HG03432 (cell line): ENCODE data around the gene WNK1.
A peak's percentile ranks its signal among the peaks of the same experiment; 100 is the strongest.
"Not testable (repeated sequence)": the region's sequence is repeated elsewhere in the genome, so short reads cannot be mapped to it uniquely, and the experiment has no call there.

Experiments
- ATAC-seq: cut with Tn5 transposase; IDR thresholded peaks from one replicate; pipeline ENCODE4 v1.9.1; 2021; ENCODE audit warnings: mild to moderate bottlenecking, moderate library complexity; ENCODE audit not compliant: unreplicated experiment

WNK1 gene

DNA sequence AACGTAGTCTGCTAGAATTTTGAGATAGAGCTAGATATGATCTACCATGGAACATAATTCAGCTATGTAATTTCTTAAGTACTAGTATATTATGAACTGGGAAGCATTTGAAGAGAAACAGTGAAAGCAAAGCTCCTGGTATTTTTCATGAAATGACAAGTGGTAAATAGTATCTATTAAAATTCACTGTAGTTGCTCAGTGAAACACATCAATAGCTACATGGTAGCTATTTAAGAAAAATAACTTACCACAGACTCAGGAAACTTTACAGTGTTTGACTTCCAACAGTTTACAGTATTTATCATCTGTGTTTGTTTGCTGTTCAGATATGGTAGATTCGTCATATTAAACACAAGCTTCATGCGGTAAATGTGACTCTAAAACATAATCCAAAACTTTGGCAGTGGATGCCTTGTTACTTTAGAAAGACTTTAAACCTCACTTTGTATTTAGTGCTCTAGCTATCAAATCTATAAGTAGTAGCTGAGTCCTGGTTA is 25.2 kb downstream of the WNK1 start:
- no peak for ATAC-seq

DNA sequence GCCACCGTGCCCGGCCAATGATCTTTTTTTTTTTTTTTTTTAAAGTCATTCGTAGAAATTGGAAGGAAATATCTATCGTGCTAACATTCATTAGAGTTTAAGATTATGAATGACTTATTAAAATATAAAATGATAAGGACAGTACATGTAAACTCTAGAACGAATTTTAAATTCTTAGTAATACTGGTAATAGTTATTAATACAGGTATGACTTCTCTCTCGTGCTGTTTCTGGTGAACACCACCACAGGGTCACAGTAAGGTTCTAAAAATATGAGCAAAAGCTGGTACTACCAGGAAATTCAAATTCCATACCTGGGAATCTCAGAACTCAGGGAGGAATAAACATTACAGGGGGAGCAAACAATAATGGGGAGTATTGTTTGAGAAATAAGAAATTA is 26.2 kb downstream of the WNK1 start:
- no peak for ATAC-seq

DNA sequence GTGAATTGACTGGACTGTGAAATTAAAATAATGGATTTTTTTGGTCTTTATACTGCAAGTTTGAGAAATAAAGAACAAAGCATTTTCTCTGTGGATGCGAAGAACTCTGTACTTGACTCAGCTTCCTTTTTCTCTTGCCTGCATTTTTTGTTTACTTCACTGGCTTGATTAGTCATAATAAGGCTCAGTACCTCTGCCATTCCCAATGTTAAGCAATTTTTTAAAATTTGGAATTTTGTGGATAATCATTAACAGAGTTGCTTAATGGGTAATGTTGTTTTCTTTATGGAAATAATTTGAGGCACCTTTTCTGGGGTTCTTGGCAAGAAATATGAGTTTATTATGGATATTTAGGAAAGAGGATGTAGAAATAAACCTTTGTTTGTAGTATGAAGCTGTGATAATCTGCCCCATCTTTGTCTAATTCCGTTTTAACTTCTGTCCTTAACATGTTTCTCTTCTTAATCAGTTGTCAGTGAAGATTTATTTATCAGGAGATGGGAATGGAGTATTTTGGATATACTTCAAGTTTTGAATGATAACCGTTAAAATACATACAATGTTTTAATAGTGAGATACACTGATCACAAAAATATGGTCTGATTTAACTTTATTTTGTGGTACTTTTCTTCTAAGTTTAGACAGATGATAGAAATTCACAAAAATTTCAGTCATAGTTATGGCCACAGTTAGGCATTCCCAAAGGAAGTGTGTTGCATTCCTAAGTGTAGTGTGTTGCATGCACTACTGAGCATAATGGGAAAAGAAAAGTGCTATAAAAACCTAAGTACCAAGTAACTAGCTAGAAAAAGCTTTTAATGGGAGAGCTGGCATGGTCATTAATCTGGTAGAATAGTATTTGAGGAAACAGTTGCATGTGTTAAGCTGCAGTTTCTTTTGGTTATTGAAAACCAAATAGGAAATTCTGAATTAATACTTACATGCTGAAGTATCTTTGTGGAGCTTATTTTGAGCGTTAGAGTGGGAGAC is 27.7 kb downstream of the WNK1 start:
- ATAC-seq = no peak

- ATAC-seq = no peak
Observed at GRCh38 chr12:780750-781379, 28.5 kb downstream of the WNK1 start.

DNA sequence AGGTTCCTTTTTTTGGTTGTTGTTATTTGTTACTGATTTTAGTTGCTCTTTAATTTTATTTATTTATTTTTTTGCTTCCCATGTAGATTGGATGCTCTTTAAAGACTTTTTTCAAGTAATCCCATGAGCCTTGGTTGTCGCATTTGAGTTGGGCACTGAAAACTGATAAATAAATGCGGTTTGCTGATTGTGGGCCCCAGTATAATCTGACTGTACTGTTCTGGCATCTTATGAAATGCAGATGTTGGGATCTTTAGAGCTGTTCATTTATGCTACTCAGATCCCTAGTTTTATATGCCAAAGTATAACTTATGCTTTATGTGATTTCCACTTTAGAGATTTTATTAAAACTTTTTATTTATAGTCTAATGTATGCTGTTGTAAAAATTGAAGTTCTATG is 33.3 kb downstream of the WNK1 start:
- no peak for ATAC-seq

DNA sequence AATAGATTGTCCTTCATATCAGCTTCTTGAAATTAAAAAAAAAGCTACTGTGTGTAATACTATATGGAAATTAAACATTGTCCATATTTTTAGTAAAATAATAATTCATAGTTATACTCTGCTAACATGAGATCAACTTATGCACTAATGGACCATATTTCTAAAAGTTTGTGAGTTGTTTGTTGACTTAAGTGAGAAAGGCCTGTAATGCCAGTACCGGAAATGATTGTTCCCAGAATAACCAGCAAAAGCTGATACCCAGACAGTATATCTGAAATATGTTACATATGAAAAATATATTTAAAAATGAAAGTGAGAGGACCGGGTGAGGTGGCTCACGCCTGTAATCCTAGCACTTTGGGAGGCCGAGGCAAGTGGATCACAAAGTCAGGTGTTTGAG is 35.9 kb downstream of the WNK1 start:
- no peak for ATAC-seq

GRCh38 chr12:788762-789161 is 36.4 kb downstream of the WNK1 start:
- not testable (repeated sequence) for ATAC-seq

GRCh38 chr12:789852-790563 is 37.6 kb downstream of the WNK1 start:
- ATAC-seq = no peak

GRCh38 chr12:790608-791007 is 38.2 kb downstream of the WNK1 start:
- no peak for ATAC-seq

DNA sequence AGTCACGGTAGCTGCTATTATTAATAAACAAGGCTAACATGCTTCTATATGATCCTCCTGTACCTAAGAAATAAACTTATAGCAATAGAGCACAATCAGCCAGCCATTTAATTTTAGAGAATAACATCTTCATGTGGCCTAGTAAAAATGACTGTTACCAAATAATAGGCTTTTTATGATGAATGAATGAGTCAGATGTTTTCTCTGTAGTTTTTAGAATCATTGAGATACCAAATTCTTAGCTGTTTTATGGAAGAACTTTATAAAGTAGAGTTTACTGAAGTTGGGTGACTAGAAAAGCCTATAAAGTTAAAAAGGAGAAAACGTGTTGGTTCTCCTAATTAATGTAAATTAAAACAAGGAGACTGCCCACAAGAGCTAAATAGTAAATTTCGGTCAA is 40.7 kb downstream of the WNK1 start:
- ATAC-seq = no peak

- ATAC-seq = no peak
Observed at GRCh38 chr12:793711-794110, 41.3 kb downstream of the WNK1 start.

DNA sequence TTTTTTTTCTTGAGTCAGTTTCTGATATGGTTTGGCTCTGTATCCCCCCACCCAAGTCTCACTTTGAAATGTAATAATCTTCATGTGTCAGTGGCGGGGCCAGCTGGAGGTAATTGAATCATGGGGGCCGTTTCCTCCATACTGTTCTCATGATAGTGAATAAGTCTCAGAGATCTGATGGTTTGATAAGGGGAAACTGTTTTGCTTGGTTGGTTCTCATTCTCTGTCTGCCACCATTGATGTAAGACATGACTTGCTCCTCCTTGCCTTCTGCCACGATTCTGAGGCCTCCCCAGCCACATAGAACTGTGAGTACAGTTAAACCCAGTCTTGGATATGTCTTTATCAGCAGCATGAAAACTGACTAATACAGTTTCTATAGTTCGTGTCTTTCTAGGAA is 42.9 kb downstream of the WNK1 start:
- peak; percentile 45 for ATAC-seq

GRCh38 chr12:800401-800800 is 48.0 kb downstream of the WNK1 start:
- no peak for ATAC-seq

DNA sequence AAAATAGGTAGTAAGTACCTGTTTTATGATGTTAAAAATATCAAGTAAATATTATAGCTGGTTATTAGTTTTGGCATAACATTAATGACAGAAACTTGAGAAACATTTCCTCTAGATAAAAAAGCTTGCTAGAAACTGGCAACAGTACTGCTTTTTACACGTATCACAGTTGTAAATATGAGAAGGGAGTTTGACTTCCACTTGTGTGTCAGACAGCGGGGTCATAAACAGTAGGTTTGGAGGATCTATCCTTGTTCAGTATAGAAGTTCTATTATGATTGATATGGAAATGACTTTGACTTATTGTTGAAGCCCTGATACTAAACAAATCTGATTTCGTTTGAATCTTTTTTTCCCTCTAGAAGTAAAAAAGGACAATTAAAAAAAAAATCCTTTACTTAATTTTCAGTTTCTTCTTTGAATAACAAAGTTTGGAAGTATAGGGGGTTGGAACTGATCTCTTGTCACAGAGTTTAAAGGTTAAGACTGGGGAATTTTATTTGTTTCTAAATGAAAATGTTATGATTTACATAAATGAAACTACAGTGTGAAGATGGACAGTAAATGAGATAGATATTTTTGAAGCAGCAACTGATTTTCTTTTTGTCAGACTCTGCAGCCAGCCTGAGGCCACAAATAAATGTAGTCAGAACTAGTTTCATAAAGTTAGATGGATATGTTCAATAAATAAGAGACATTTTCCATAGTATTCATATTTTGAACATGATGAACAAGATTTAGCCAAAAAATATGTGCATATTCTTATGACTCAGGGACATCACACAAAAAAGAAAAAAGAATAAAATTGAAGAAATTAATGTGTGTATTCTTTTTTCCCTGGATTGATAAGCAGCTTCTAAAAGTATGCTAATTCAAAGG is 50.1 kb downstream of the WNK1 start:
- no peak for ATAC-seq

GRCh38 chr12:805022-805632 is 52.7 kb downstream of the WNK1 start:
- no peak for ATAC-seq

DNA sequence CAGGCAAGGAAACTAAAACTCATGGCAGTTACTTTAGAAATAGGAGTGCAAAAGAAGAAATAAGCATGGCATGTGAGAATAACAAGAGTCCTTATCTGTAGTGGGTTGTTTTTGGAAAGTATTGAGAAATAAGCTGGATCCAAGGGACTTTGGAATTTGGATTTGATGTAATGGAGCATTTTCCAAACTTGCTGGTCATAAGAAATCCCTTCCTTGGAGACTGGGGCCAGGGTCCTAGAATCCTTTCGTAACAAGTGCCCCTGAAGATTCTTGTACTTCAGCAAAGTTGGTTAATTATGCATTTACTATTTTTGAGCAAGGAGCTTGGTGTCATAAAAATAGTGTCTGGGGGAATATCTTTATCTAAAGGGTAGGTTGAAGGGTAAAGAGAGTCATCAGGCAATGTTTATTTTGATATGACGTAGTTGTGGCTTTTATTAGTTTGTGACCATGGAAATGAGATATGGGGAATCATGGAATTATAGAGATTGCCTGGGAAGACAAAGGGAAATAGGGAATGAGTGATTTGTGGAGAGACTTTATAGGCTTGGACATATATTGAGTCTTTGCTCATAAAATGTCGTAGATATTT is 53.9 kb downstream of the WNK1 start:
- ATAC-seq = no peak

DNA sequence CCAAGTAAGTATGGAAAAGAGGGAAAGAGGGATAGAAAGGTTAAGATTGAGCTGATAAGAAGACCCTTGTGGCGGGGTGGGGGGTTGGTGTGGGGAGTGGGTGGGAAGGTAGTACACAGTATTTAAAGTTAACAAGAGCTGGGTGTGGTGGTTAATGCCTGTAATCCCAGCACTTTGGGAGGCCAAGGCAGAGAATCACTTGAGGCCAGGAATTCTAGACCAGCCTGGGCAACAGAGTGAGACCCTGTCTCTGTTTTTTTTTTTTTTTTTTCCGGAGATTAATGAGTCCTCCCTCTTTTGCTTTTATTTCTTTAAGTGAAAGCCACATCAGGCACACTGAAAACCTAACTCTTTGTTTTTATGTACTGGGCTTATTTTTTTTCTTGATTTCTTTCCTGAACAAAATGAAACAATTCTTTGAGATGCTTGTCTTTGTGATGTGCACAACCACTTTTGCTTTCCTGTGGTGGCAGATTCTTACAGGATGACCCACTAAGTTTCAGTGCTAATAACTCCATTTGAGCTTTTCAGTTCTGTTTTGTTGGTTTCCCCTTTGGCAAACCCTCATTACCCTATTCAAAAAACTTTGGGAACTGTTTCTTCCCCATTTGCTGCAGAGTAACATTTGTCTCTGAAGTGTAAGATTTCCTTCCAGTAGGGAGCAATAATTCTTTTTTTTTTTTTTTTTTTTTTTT is 54.8 kb downstream of the WNK1 start:
- ATAC-seq = no peak

GRCh38 chr12:810116-810515 is 57.7 kb downstream of the WNK1 start:
- ATAC-seq = no peak
